GM19395 (cell line): Measurements from ENCODE around the gene PARD3.
"Not testable (repeated sequence)": the region's sequence is repeated elsewhere in the genome, so short reads cannot be mapped to it uniquely, and the experiment has no call there.

Source experiments
- ATAC-seq: cut with Tn5 transposase; IDR thresholded peaks from one replicate; pipeline ENCODE4 v1.9.1; 2021; ENCODE audit warnings: mild to moderate bottlenecking, moderate library complexity; ENCODE audit not compliant: unreplicated experiment

PARD3 gene

GRCh38 chr10:34745244-34745643 is 69.9 kb downstream of the PARD3 start:
- ATAC-seq: no peak

- no peak for ATAC-seq
These were observed 70.5 kb downstream of the PARD3 start for GRCh38 chr10:34744590-34744989.

- ATAC-seq: no peak
These were observed 71.3 kb downstream of the PARD3 start for GRCh38 chr10:34743814-34744213.

DNA sequence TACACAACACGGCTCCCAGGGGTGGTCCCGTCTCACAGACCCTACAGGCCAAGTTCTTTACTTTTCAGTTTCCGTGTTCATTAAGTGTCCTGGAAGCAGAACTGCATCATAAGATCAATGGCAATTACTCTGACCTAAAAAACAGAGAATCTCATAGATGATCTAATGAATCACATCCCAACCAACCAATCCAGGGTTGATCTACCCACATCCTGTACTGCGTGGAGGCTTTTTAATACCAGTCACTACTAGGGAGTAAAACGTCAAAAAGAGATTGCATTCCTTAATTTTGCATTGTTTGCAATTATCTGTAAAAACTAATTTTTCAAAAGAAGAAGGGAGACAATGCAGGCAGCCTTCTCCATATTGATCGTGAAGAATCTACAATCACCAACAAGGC is 72.6 kb downstream of the PARD3 start:
- ATAC-seq: no peak

- ATAC-seq: not testable (repeated sequence)
These were observed 74.0 kb downstream of the PARD3 start for GRCh38 chr10:34741087-34741486.

DNA sequence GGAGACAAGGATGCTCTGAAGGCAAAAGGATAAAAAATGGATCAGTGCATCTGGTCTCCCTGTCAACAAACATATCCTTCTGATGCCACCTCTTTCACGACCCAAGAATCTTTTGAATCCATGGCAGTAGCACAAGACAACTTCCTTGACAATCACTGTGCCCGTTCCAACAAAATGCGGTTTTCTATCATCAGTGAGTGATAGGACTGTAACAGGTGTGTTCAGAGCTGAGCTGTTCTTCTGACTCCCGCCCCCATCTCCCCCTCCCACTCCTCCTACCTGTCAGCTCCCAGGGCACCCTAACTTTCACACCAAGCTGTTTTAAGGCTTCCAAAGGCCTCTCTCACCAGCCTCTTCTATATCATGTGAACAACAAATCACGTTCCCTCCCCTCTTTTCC is 74.8 kb downstream of the PARD3 start:
- ATAC-seq: no peak

- ATAC-seq: no peak
These were observed 75.2 kb downstream of the PARD3 start for GRCh38 chr10:34739915-34740314.

DNA sequence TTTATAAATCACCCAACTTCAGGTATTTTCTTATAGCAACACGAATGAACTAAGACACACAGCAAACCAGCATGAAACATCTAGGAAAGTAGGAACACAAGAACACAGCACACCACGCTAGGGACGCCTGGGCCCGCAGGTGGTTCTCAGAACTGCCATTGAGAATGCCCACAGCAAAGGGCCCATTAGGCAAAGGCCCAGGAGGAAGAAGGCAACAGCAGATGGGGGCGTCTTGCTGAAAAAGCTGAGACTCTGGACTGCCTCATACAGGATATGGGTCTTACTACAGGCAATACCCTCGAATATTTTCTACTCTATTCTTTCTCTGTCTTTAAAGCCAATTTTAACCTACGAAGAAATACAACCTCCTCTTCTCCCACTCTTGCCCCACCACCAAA is 77.3 kb downstream of the PARD3 start:
- no peak for ATAC-seq

- ATAC-seq: no peak
These were observed 77.9 kb downstream of the PARD3 start for GRCh38 chr10:34736976-34737771.

- no peak for ATAC-seq
These were observed 80.2 kb downstream of the PARD3 start for GRCh38 chr10:34734918-34735317.

DNA sequence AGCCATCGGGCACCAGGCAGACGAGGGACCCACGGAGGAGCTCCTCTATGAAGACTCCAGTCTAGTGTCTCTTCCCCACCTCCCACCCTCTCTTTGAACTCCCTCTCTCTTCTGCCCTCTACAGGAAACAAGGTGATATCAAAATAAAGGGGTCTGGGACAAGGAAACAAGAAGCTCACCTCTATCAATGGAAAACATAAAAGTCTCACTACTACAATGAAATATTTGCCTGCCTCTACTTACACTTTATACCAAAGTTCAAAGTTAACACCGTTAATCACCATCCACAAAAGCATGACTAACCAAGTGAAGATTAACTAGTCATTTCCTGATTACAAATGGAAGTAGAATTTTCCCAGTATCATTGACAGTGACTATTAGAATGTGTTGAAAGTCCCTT is 82.2 kb downstream of the PARD3 start:
- no peak for ATAC-seq

- no peak for ATAC-seq
These were observed 83.0 kb downstream of the PARD3 start for GRCh38 chr10:34731885-34732701.

DNA sequence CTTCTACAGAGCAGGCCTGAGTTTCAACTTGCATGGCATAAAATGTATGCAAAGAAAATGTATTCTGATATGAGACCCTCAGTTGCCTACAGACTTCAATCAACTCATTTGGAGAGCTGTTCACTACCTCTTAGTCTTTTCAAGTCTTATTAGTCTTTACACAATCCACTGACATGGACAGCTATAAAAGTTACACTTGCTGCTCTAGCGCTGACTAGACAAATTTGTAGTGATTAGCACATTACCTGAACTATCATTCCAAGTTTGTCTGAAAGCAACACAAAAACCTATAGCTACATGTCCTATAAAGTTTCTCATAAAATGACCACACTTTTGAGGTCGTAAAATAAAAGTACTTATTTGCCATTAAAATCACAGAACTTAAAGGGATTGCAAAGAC is 83.9 kb downstream of the PARD3 start:
- no peak for ATAC-seq

DNA sequence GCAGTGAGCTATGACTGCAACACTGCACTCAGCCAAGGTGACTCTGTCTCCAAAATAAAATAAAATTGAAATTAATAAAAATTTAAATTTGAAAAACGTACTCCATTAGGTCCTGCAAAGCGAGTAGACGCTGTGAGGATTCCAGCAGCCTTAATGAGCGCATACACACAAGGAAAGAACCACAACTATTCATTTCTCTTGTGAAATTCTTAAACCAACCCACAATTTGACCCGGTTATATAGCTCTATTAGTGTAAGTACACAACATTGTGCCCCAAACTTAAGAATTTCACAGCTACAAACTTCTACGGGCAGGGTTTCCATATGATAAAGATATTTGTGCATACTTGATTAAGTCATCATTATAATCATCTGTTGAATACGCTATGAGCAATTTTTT is 84.4 kb downstream of the PARD3 start:
- no peak for ATAC-seq

DNA sequence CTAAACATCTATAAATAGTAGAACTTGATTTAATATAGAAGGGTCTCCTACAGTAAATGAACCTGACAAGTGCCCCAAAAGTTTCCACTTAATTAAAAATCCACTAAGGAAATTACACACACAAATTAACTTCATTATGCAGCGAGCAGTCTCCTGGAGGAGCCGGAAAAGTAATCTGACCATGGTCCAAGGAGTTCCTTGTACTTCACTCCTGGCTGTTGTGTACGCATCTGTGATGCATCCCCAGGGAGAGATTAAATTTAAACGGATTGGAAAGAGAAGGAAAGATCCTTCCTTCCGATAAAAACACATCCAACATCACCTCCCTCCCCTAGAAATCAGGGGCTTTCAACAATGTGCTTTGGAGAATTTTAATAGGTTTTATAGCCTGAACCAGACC is 85.5 kb downstream of the PARD3 start:
- no peak for ATAC-seq

GRCh38 chr10:34728361-34728760 is 86.7 kb downstream of the PARD3 start:
- ATAC-seq: no peak

DNA sequence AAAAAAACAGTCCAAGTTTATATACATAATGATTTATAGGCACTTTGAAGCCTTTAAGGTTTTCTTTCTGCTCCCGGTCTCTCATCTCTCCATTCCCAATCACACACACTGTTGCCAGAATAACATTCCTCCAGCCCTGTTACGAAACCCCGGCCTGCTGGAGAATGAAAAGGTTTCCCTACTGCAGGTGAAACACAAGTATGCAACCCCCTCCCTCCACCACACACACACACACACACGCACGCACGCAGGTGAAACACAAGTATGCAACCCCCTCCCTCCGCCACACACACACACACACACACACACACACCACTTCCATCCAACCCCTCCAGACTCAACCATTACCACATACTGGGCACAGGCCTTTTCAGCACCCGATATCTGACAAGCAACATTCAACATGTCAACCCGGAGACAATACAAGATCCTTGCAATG is 87.5 kb downstream of the PARD3 start:
- ATAC-seq: no peak

DNA sequence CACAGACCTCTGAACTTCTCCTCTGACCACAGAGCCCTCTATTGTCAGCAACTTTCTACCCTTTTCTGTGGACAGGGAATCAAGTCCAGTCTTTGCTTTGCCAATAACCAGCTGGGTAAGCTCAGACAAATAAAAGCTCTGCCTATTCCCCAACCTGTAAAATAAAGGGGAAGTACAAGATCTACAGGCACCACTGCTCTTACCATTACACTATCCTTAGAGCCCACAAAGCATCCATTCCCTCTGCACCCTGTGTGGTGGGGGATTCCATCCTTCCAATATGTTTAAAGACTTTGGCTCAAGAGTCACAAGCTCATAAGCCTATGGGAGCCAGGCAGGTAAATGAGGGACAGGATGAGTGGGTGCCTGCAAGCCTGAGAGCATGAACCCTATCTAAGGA is 88.2 kb downstream of the PARD3 start:
- no peak for ATAC-seq

DNA sequence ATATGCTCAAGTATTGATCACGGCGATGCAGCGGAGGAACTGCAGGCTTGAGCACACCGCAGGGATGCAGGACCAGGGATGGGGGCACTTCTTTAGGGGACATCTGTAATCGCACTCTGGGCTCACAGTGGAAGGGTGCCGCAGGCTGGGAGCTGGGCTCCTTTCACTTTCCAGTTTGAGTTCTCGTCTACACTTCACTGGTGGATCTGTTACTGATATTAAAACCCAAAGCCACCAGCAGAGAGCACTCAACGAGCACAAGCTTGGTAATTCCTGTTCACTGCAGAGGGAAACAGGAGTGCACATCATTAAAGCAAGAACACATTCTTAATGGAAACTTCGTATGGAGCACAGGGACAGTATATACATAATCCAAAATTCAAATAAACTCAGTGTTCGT is 91.3 kb downstream of the PARD3 start:
- ATAC-seq: no peak

DNA sequence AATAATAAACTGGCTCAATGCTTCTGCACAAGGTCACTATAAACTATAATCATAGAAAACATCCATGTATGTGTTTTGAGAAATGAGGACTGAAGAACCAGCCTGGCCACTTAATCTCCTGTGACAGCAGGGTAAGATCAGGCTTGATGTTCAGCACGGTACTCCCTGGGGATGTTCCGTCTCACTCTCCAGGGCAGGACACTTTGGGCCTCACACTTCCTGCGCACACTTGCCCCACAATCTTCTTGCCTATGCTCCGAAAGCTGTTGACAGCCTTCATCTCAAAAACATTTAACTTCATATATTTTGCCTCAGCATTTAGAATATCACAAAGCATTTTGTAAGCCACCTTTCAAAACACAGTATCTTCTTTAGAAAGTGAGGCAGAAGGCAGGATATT is 92.7 kb downstream of the PARD3 start:
- no peak for ATAC-seq

DNA sequence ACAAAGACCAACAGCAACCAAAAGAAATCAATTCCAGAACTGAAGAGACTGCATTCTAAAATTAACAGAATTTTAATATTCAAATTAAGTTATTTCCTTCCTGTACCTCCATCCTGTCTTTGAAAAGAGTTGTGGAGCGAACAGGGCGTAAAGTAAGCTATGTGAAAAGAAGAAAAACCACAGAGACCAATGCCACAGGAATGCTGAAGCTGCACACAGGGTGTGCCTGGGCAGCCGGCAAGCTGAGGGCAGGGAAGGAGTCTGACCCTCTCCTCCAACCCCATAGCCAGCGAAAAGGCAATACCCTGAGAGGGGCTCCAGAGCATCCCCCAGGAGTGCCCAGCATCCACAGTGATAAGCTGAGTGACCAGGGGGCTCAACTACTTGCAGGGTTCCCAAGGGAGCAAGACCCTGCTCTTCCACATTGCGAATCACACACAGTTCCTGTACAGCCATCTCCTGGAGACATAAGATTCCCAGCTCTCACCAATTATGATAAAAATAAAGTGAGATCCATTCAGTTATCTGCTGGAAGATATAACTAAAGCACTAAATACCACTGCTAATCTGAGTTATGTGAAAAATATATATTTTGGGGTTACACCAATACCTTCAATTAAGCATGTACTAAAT is 93.8 kb downstream of the PARD3 start:
- ATAC-seq: no peak

DNA sequence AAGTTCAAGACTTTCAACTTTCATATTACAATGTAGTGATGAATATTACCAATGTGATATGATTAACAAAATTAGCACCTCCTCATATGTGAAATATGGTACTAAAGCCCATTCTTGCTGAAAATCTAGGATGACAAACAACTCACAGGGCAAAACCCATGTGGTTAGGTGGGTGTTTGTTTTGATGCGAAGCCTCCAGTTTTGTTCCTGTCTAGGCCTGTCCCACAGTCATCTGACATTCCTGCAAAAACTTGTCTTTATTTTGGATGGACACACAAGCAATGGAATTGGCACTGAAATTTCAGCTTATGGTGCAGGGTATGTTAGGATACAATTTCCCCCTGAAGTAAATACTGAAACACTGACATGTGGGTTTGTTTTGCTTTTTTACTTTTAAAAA is 95.3 kb downstream of the PARD3 start:
- ATAC-seq: no peak
